HG02763 (cell line): ENCODE data around the gene DAPP1.
A peak's percentile ranks its signal among the peaks of the same experiment; 100 is the strongest.

Source experiments
- ATAC-seq: cut with Tn5 transposase; IDR thresholded peaks from one replicate; pipeline ENCODE4 v1.9.1; 2021; ENCODE audit warnings: mild to moderate bottlenecking, moderate library complexity; ENCODE audit not compliant: unreplicated experiment

The DAPP1 gene

GRCh38 chr4:99894161-99894997 lies 77.8 kb downstream of the DAPP1 start, which contains the start of gene LAMTOR3:
TSS of gene LAMTOR3 (minus strand) at chr4:99894427. CDS start at chr4:99893963, 464 bp downstream.
- ATAC-seq = peak; percentile 100

DNA sequence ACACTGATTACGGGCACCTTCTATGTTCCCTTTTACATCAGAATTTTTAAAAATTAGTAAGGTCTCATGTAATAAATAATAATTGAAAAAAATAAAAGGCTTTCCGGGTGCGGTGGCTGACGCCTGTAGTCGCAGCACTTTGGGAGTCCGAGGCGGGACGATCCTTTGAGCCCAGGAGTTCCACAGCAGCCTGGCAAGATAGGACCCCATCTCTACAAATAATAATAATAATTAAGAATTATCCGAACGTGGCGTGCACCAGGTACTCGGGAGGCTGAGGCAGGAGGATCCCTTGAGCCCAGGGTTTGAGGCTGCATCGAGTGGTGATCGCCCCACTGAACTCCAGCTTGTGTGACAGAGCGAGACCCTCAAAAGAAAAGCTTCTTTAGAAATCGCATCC lies 78.4 kb downstream of the DAPP1 start:
- no peak for ATAC-seq

GRCh38 chr4:99915449-99915848 lies 98.8 kb downstream of the DAPP1 start:
- ATAC-seq = no peak

DNA sequence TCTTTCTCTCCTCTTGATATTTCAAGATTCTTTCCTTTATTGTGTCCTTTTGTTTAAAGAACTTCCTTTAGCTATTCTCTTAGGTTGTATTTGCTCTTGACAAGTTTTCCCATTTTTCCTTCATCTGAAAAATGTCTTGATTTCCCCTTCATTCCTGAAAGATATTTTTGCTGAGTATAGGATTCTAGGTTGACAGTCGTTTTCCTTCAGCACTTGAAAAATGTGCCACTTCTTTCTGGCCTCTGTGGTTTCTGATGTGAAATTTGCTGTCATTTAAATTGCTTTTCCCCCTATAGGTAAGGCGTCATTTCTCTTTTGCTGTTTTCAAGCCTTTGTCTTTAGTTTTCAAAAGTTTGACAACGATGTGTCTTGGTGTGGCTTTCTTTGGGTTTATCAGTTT lies 100.9 kb downstream of the DAPP1 start:
- no peak for ATAC-seq

- ATAC-seq = no peak
Measured at GRCh38 chr4:99918656-99919055, 102.0 kb downstream of the DAPP1 start.
